Activated CD4-positive, alpha-beta T cell treated with anti-CD3 and anti-CD28 coated beads, Interleukin-10, Interleukin-2, amounts not matched to agents 100 ng/mL and 50 ng/mL, durations not matched to agents 16 hours and 8 hours (primary cell): ENCODE data around the gene MS4A6A.
"Not testable (repeated sequence)": the region's sequence is repeated elsewhere in the genome, so short reads cannot be mapped to it uniquely, and the experiment has no call there.

Source experiments
- DNase-seq: peaks from one replicate; pipeline ENCODE4 v3.0.0-alpha.2; 2020

Gene MS4A6A

GRCh38 chr11:60183591-60184205 is 815 bp upstream of the MS4A6A start:
- DNase-seq = no peak

GRCh38 chr11:60175860-60176275 is 7.0 kb downstream of the MS4A6A start:
- peak; percentile 36 for DNase-seq

GRCh38 chr11:60172011-60172410 is 10.9 kb downstream of the MS4A6A start:
- no peak for DNase-seq

- no peak for DNase-seq
Measured at GRCh38 chr11:60170566-60170965, 12.3 kb downstream of the MS4A6A start.

- no peak for DNase-seq
Measured at GRCh38 chr11:60169264-60169915, 13.5 kb downstream of the MS4A6A start.

- DNase-seq = no peak
Measured at GRCh38 chr11:60168306-60168705, 14.6 kb downstream of the MS4A6A start.

- DNase-seq = no peak
Measured at GRCh38 chr11:60165951-60166350, 16.9 kb downstream of the MS4A6A start.

GRCh38 chr11:60165538-60165937 is 17.3 kb downstream of the MS4A6A start:
- peak; percentile 44 for DNase-seq

GRCh38 chr11:60164550-60165075 is 18.3 kb downstream of the MS4A6A start:
- DNase-seq = peak; percentile 60

- no peak for DNase-seq
Measured at GRCh38 chr11:60161766-60162165, 21.1 kb downstream of the MS4A6A start.

GRCh38 chr11:60161107-60161506 is 21.8 kb downstream of the MS4A6A start:
- DNase-seq = no peak

GRCh38 chr11:60159868-60160267 is 23.0 kb downstream of the MS4A6A start:
- DNase-seq = no peak

GRCh38 chr11:60159284-60159683 is 23.6 kb downstream of the MS4A6A start:
- no peak for DNase-seq

- DNase-seq = no peak
Measured at GRCh38 chr11:60158636-60159035, 24.2 kb downstream of the MS4A6A start.

GRCh38 chr11:60155931-60156330 is 27.0 kb downstream of the MS4A6A start:
- no peak for DNase-seq

GRCh38 chr11:60152727-60153126 is 30.2 kb downstream of the MS4A6A start:
- DNase-seq = not testable (repeated sequence)

- no peak for DNase-seq
Measured at GRCh38 chr11:60150279-60150678, 32.6 kb downstream of the MS4A6A start.

- DNase-seq = no peak
Measured at GRCh38 chr11:60145677-60146076, 37.2 kb downstream of the MS4A6A start.

GRCh38 chr11:60143768-60144167 is 39.1 kb downstream of the MS4A6A start:
- no peak for DNase-seq

- no peak for DNase-seq
Measured at GRCh38 chr11:60133917-60134316, 49.0 kb downstream of the MS4A6A start.

- no peak for DNase-seq
Measured at GRCh38 chr11:60131912-60132311, 51.0 kb downstream of the MS4A6A start.

GRCh38 chr11:60130496-60130895 is 52.4 kb downstream of the MS4A6A start:
- DNase-seq = peak; percentile 31

GRCh38 chr11:60129853-60130252 is 53.0 kb downstream of the MS4A6A start:
- no peak for DNase-seq

GRCh38 chr11:60128866-60129265 is 54.0 kb downstream of the MS4A6A start:
- DNase-seq = not testable (repeated sequence)

- no peak for DNase-seq
Measured at GRCh38 chr11:60128376-60128775, 54.5 kb downstream of the MS4A6A start.
